ENCODE measurements around the gene LRRC32. TPM values are rescaled to one million over a fixed set of nuclear protein-coding genes. Genes with fewer than 3 reads are reported as not detected.

LRRC32 gene
- polyA plus RNA-seq, 2 of the 4 experiments (the other 2 are of a cell fraction), result 0.25 to 0.62 TPM

DNA sequence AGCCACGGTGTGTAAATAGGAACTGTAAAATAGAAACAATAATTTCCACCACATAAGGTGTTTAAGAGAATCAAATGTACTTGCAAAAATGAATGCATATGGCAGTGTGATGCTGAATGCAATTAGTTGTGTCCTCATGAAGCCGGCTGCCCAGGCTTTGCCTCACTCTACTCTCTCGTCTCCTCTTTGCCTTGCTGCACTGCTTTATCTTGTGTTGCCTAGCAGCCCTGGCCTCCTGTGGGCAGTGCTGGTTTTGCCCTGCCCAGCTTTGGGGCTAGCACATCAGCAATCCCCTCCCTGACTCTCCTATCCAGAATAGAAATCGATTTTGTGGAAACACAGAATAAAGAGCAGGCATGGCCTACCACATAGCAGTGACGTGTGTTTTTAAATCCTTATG lies 30.0 kb downstream of the LRRC32 start:
- ATAC-seq (peak in 1 of 2 experiments; percentile 28; a peak in 1 of 6 replicates), FAIRE-seq (no peak), DNase-seq (ENCODE audit: low read depth in 1 of 2, low spot score in 1 of 2) (no peak)
- Histone ChIP-seq H3K4me3 (no peak overlapping the region), H3K27ac (no peak overlapping the region), H3K4me1 (no peaks in the 10 kb centered on the region), H3K9me3 (no peaks in the 10 kb centered on the region), H3K4me2 (no peak overlapping the region)
- ChIA-PET POLR2A (no interaction called here), CTCF (interaction anchor here (2.2 kb wide), 1 partner anchor 43 kb away, joined by 5 read pairs; no protein-coding TSS in a partner anchor)
- TF ChIP-seq HEYL (CRISPR knock-in tag; IDR thresholded peaks at IDR 0.05) (no peak), CHD2 (IDR thresholded peaks at IDR 0.05; ENCODE audit: low read length, partially characterized antibody) (no peak), EHMT2 (IDR thresholded peaks at IDR 0.05; ENCODE audit: low read depth) (no peak), KDM1A (IDR thresholded peaks at IDR 0.05; ENCODE audit: low read depth) (no peak), POLR2A (IDR thresholded peaks at IDR 0.05; ENCODE audit: low read length) (no peak), KDM5A (IDR thresholded peaks at IDR 0.05) (no peak), ZSCAN20 (CRISPR knock-in tag; IDR thresholded peaks at IDR 0.05) (no peak), FOSL2 (IDR thresholded peaks at IDR 0.05) (no peak), FOSL2 (CRISPR knock-in tag; IDR thresholded peaks at IDR 0.05) (no peak), HOXB13 (CRISPR knock-in tag; IDR thresholded peaks at IDR 0.05; ENCODE audit: low read depth) (no peak), NR3C1 (IDR thresholded peaks at IDR 0.05) (no peak), PHF8 (IDR thresholded peaks at IDR 0.05; ENCODE audit: borderline replicate concordance, low read depth) (no peak)
- TF ChIP-seq, protein P1, sequence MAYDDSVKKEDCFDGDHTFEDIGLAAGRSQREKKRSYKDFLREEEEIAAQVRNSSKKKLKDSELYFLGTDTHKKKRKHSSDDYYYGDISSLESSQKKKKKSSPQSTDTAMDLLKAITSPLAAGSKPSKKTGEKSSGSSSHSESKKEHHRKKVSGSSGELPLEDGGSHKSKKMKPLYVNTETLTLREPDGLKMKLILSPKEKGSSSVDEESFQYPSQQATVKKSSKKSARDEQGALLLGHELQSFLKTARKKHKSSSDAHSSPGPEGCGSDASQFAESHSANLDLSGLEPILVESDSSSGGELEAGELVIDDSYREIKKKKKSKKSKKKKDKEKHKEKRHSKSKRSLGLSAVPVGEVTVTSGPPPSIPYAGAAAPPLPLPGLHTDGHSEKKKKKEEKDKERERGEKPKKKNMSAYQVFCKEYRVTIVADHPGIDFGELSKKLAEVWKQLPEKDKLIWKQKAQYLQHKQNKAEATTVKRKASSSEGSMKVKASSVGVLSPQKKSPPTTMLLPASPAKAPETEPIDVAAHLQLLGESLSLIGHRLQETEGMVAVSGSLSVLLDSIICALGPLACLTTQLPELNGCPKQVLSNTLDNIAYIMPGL (CRISPR knock-in tag; IDR thresholded peaks at IDR 0.05; ENCODE audit: borderline replicate concordance), result no peak
- TF ChIP-seq, protein P2, sequence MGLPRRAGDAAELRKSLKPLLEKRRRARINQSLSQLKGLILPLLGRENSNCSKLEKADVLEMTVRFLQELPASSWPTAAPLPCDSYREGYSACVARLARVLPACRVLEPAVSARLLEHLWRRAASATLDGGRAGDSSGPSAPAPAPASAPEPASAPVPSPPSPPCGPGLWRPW (IDR thresholded peaks at IDR 0.05), result no peak
- TF ChIP-seq, protein P3, sequence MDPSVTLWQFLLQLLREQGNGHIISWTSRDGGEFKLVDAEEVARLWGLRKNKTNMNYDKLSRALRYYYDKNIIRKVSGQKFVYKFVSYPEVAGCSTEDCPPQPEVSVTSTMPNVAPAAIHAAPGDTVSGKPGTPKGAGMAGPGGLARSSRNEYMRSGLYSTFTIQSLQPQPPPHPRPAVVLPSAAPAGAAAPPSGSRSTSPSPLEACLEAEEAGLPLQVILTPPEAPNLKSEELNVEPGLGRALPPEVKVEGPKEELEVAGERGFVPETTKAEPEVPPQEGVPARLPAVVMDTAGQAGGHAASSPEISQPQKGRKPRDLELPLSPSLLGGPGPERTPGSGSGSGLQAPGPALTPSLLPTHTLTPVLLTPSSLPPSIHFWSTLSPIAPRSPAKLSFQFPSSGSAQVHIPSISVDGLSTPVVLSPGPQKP (IDR thresholded peaks at IDR 0.05; ENCODE audit: low read depth, low read length), result no peak
- TF ChIP-seq, protein P4, sequence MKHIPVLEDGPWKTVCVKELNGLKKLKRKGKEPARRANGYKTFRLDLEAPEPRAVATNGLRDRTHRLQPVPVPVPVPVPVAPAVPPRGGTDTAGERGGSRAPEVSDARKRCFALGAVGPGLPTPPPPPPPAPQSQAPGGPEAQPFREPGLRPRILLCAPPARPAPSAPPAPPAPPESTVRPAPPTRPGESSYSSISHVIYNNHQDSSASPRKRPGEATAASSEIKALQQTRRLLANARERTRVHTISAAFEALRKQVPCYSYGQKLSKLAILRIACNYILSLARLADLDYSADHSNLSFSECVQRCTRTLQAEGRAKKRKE (CRISPR knock-in tag; IDR thresholded peaks at IDR 0.05; ENCODE audit: low read depth), result no peak
- WGBS (ENCODE audit: missing lambda C conversion rate), result 36% methylated on average over 5 of the region's 5 CpGs

DNA sequence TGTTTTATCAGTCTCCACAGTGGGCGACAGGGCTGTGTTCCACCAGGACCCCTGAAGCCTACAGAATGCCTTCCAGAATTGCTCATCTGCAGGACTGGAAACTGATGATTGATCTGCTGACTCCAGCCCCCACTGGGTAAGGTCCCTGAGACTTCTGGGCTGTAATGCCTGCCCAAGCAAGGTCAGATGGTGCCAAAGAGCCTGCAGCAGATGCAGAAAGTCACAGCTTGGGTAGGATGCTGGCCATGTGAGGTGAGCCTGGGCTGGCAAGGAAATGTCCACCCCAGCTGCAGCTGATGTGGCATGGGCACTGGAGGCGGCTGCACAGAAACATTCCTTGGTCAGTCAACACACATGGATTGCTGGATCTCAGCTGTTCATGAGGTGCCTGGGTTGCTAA lies 30.9 kb downstream of the LRRC32 start:
- 53% methylated on average over 2 of the region's 2 CpGs for WGBS (ENCODE audit: missing lambda C conversion rate)
- H3K4me2 ChIP-seq, result no peak overlapping the region
- H3K4me3 ChIP-seq, result no peak overlapping the region
- CTCF ChIA-PET, result no interaction called here
- no peak for TF ChIP-seq BHLHE40 (IDR thresholded peaks at IDR 0.05; ENCODE audit: low read depth, low read length)
- TF ChIP-seq ZSCAN20 (CRISPR knock-in tag; IDR thresholded peaks at IDR 0.05), result no peak
- no peak for TF ChIP-seq RNF2 (IDR thresholded peaks at IDR 0.05; ENCODE audit: borderline replicate concordance, low read depth)
- TF ChIP-seq POLR2AphosphoS2 (conservative IDR thresholded peaks at IDR 0.05; ENCODE audit: low read length), result no peak
- no peak for FAIRE-seq
- no peak for ATAC-seq
- no peak for DNase-seq (ENCODE audit: low read depth in 1 of 2, low spot score in 1 of 2)
- no peak overlapping the region for H3K27ac ChIP-seq
- H3K4me1 ChIP-seq, result no peaks in the 10 kb centered on the region
- H3K9me3 ChIP-seq, result no peaks in the 10 kb centered on the region
- POLR2A ChIA-PET, result no interaction called here

Measured in A549 (cell line).